Endothelial cell of umbilical vein (primary cell): ENCODE measurements around the gene AUTS2. TPM values are rescaled to one million over a fixed set of nuclear protein-coding genes. Genes with fewer than 3 reads are reported as not detected.

ENCODE experiments used
- BruUV-seq: library from RNA; stranded (reverse); fragments of 400-500 nt; replicated peaks from 2 replicates; lab custom pipeline; 2021; lab: Mats Ljungman, UMichigan
- CTCF ChIA-PET: fragments of 300-600, 350-600 bp; sonication (Branson Sonifier 250); formaldehyde crosslinking; loops from one replicate; lab custom pipeline; 2021; ENCODE audit warnings: antibody characterized with exemption, inconsistent platforms; lab: Charles Lee
- POLR2A ChIA-PET: fragments of 300-600, 350-600 bp; sonication (Branson Sonifier 250); formaldehyde crosslinking; loops from one replicate; lab custom pipeline; 2021; ENCODE audit warnings: antibody characterized with exemption, inconsistent platforms; lab: Charles Lee
- DNase-seq: peaks from one replicate; pipeline ENCODE4 v3.0.0-alpha.2; 2011; ENCODE audit warnings: low read depth, low spot score
- FAIRE-seq: peaks from 2 replicates; lab custom pipeline; 2011; peaks lifted over from hg19 to GRCh38; lab: Jason Lieb, UNC
- H2AFZ ChIP-seq: 2 replicates; pipeline ENCODE4 v1.6.0; 2012; ENCODE audit warnings: low read depth, low read length, control low read depth, inconsistent platforms
- H3K27ac ChIP-seq: 2 replicates; pipeline ENCODE4 v1.5.1; 2011; ENCODE audit warnings: low read depth, mild to moderate bottlenecking, control low read depth, low read length, moderate library complexity; ENCODE audit not compliant: insufficient read depth
- H3K27me3 ChIP-seq, 2 experiments: 2 replicates each; pipeline versions ENCODE4 v1.6.0 to v1.6.1; 2011; ENCODE audit warnings: low read length in 2 of 2, mixed read lengths in 1 of 2; ENCODE audit not compliant: control insufficient read depth in 2 of 2, insufficient read depth in 2 of 2
- H3K36me3 ChIP-seq, 2 experiments: 2 replicates in 1 of 2; 3 replicates in 1 of 2; pipeline ENCODE4 v1.5.1; 2011; ENCODE audit warnings: low read length in 2 of 2, mild to moderate bottlenecking in 1 of 2, moderate library complexity in 1 of 2; ENCODE audit not compliant: control insufficient read depth in 2 of 2, insufficient read depth in 2 of 2; ENCODE audit errors: extremely low read depth in 1 of 2
- H3K4me1 ChIP-seq: 3 replicates; pipeline ENCODE4 v1.5.1; 2011; ENCODE audit warnings: mild to moderate bottlenecking, low read length; ENCODE audit not compliant: control insufficient read depth, insufficient read depth; ENCODE audit errors: extremely low read depth
- H3K4me2 ChIP-seq: 2 replicates; pipeline ENCODE4 v1.6.1; 2011; ENCODE audit warnings: low read length, control low read depth, mixed read lengths; ENCODE audit not compliant: insufficient read depth
- H3K4me3 ChIP-seq, 3 experiments: fragments of 200-600 bp in 1 of 3; sonication (generic), shearing (Covaris generic) in 1 of 3; replicated peaks in 1 of 3; 2 replicates each; pipeline ENCODE4 v1.5.1; 2011 to 2016; ENCODE audit warnings: control low read depth in 3 of 3, low read length in 3 of 3, mild to moderate bottlenecking in 2 of 3, inconsistent platforms in 1 of 3, low read depth in 1 of 3, moderate library complexity in 1 of 3; ENCODE audit not compliant: insufficient read depth in 1 of 3
- H3K79me2 ChIP-seq: 2 replicates; pipeline ENCODE4 v1.6.0; 2012; ENCODE audit warnings: low read length, inconsistent platforms; ENCODE audit not compliant: control insufficient read depth, insufficient read depth
- H3K9ac ChIP-seq: replicated peaks from 2 replicates; pipeline ENCODE3; 2011; ENCODE audit warnings: low read length, control low read depth; ENCODE audit not compliant: insufficient read depth; ENCODE audit errors: extremely low read depth
- H3K9me1 ChIP-seq: replicated peaks from 3 replicates; pipeline ENCODE4 v1.6.0; 2011; ENCODE audit warnings: mild to moderate bottlenecking, low read length; ENCODE audit not compliant: control insufficient read depth, insufficient read depth; ENCODE audit errors: extremely low read depth
- H3K9me3 ChIP-seq: replicated peaks from 2 replicates; pipeline ENCODE4 v1.5.1; 2012; ENCODE audit warnings: low read length, inconsistent platforms; ENCODE audit not compliant: control insufficient read depth, insufficient read depth
- H4K20me1 ChIP-seq: replicated peaks from 2 replicates; pipeline ENCODE3; 2011; ENCODE audit warnings: mild to moderate bottlenecking, low read length; ENCODE audit not compliant: control insufficient read depth, insufficient read depth; ENCODE audit errors: extremely low read depth
- CTCF ChIP-seq, 2 donors: IDR thresholded peaks; 1 replicate in 1 of 2; 2 replicates in 1 of 2; pipeline ENCODE4 v1.5.1; 2011; ENCODE audit warnings: low read length in 2 of 2, mild to moderate bottlenecking in 2 of 2, moderate library complexity in 2 of 2, control low read depth in 1 of 2, inconsistent platforms in 1 of 2, low read depth in 1 of 2; ENCODE audit not compliant: insufficient read depth in 1 of 2; ENCODE audit errors: extremely low read depth in 1 of 2
- EZH2 ChIP-seq: IDR thresholded peaks from 2 replicates; pipeline ENCODE4 v1.6.1; 2012; ENCODE audit warnings: borderline replicate concordance, low read depth, mild to moderate bottlenecking, moderate library complexity, low read length, inconsistent platforms; ENCODE audit not compliant: severe bottlenecking
- FOS ChIP-seq: IDR thresholded peaks from 2 replicates; pipeline ENCODE4 v1.6.1; 2011; ENCODE audit warnings: mild to moderate bottlenecking, low read length, moderate library complexity, borderline replicate concordance; ENCODE audit not compliant: insufficient read depth
- GATA2 ChIP-seq: IDR thresholded peaks from 2 replicates; pipeline ENCODE4 v1.7.0; 2011; ENCODE audit warnings: low read depth, mild to moderate bottlenecking, moderate library complexity, mixed read lengths, low read length; ENCODE audit not compliant: insufficient read length, insufficient read depth
- JUN ChIP-seq: IDR thresholded peaks from 2 replicates; pipeline ENCODE4 v1.6.1; 2011; ENCODE audit warnings: borderline replicate concordance, low read depth; ENCODE audit not compliant: insufficient read length, insufficient read depth
- MAX ChIP-seq: IDR thresholded peaks from 2 replicates; pipeline ENCODE4 v1.6.1; 2011; ENCODE audit not compliant: insufficient read depth, insufficient read length
- MYC ChIP-seq: IDR thresholded peaks from one replicate; pipeline ENCODE4 v1.6.1; 2011; ENCODE audit warnings: mild to moderate bottlenecking, low read depth, low read length
- POLR2A ChIP-seq: IDR thresholded peaks from 2 replicates; pipeline ENCODE4 v1.6.1; 2012; ENCODE audit warnings: low read depth, mild to moderate bottlenecking, control low read depth, low read length
- POLR2AphosphoS5 ChIP-seq: IDR thresholded peaks from 2 replicates; pipeline ENCODE4 v1.6.1; 2012; ENCODE audit warnings: low read depth, mild to moderate bottlenecking, control low read depth, low read length, moderate library complexity; ENCODE audit not compliant: insufficient read depth
- dilution Hi-C: fragments of 300-500 bp; cut with MboI; formaldehyde crosslinking; loops from one replicate; pipeline ENCODE4 v1.15.0; 2019; ENCODE audit warnings: low sequenced_read_pairs; ENCODE audit not compliant: extremely low pct_ligation_motif_present
- intact Hi-C: fragments of 100-400 bp; cut with micrococcal nuclease; formaldehyde crosslinking; loops from one replicate; pipeline ENCODE4 v1.10.0; 2022
- polyA plus RNA-seq, 4 experiments: library from polyadenylated mRNA; depleted of rRNA in 3 of 4; stranded (reverse) in 3 of 4; unstranded in 1 of 4; fragments of >200 nt; gene quantifications; 2 replicates each; pipeline versions ENCODE4 v1.2.1 to v1.2.3, GENCODE V29; 2011 to 2012; ENCODE audit warnings: missing spikeins in 1 of 4
- total RNA-seq: library from RNA; stranded (reverse); gene quantifications from 2 replicates; pipeline ENCODE4 v1.2.3, GENCODE V29; 2021

AUTS2 gene
- total and polyA plus RNA-seq, 2 donors (not counting 3 experiments of a cell fraction or from before 2014, with no cell fraction given), result 0.59 to 8.0 TPM

DNA sequence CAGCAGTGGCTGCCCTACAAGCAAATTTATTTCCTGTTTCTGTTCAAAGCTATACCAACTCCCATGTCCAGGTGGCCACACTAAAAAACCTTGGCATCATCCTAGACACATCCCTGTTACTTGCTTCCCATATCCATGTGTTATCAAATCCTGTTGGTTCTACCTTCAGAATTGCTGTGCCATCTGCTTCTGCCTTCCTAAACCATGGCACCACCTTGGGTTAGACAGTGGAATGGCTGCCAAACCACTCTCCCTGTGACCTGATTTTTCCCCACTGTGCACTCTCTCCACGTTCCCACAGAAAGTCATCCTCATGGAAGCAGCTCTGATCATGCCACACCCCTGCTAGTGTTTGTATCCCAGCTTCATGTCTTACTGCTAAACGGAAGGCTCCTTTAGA, 836.1 kb downstream of the AUTS2 start:
- intact Hi-C loops, result no loop called here
- Histone ChIP-seq H3K9me3 (peaks cover 3% of the 10 kb centered on the region), H3K36me3 (no peaks in the 10 kb centered on the region), H3K27ac (no peak overlapping the region), H2AFZ (no peak overlapping the region), H3K79me2 (no peaks in the 10 kb centered on the region), H3K27me3 (no peaks in the 10 kb centered on the region), H3K4me2 (no peak overlapping the region), H3K4me3 (no peak overlapping the region), H3K4me1 (no peaks in the 10 kb centered on the region), H4K20me1 (no peaks in the 10 kb centered on the region), H3K9me1 (no peaks in the 10 kb centered on the region), H3K9ac (no peak overlapping the region)
- no peak for DNase-seq
- ChIA-PET POLR2A (no interaction called here), CTCF (no interaction called here)
- no TSS peak for BruUV-seq
- TF ChIP-seq JUN, result no peak
- no peak for TF ChIP-seq MAX
- no peak for TF ChIP-seq POLR2A
- no peak for TF ChIP-seq CTCF (IDR thresholded peaks at IDR 0.05; ENCODE audit: extremely low read depth in 1 of 2, insufficient read depth in 1 of 2, low read depth in 1 of 2, low read length in 2 of 2)
- no peak for TF ChIP-seq MYC
- no peak for TF ChIP-seq GATA2
- no peak for TF ChIP-seq POLR2AphosphoS5
- no peak for TF ChIP-seq FOS
- TF ChIP-seq EZH2, result no peak
- dilution Hi-C loops, result no loop called here
- no peak for FAIRE-seq
